ENCODE results near the gene PLCB2.
A peak's percentile ranks its signal among the peaks of the same experiment; 100 is the strongest.

PLCB2 gene, protein sequence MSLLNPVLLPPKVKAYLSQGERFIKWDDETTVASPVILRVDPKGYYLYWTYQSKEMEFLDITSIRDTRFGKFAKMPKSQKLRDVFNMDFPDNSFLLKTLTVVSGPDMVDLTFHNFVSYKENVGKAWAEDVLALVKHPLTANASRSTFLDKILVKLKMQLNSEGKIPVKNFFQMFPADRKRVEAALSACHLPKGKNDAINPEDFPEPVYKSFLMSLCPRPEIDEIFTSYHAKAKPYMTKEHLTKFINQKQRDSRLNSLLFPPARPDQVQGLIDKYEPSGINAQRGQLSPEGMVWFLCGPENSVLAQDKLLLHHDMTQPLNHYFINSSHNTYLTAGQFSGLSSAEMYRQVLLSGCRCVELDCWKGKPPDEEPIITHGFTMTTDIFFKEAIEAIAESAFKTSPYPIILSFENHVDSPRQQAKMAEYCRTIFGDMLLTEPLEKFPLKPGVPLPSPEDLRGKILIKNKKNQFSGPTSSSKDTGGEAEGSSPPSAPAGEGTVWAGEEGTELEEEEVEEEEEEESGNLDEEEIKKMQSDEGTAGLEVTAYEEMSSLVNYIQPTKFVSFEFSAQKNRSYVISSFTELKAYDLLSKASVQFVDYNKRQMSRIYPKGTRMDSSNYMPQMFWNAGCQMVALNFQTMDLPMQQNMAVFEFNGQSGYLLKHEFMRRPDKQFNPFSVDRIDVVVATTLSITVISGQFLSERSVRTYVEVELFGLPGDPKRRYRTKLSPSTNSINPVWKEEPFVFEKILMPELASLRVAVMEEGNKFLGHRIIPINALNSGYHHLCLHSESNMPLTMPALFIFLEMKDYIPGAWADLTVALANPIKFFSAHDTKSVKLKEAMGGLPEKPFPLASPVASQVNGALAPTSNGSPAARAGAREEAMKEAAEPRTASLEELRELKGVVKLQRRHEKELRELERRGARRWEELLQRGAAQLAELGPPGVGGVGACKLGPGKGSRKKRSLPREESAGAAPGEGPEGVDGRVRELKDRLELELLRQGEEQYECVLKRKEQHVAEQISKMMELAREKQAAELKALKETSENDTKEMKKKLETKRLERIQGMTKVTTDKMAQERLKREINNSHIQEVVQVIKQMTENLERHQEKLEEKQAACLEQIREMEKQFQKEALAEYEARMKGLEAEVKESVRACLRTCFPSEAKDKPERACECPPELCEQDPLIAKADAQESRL

DNA sequence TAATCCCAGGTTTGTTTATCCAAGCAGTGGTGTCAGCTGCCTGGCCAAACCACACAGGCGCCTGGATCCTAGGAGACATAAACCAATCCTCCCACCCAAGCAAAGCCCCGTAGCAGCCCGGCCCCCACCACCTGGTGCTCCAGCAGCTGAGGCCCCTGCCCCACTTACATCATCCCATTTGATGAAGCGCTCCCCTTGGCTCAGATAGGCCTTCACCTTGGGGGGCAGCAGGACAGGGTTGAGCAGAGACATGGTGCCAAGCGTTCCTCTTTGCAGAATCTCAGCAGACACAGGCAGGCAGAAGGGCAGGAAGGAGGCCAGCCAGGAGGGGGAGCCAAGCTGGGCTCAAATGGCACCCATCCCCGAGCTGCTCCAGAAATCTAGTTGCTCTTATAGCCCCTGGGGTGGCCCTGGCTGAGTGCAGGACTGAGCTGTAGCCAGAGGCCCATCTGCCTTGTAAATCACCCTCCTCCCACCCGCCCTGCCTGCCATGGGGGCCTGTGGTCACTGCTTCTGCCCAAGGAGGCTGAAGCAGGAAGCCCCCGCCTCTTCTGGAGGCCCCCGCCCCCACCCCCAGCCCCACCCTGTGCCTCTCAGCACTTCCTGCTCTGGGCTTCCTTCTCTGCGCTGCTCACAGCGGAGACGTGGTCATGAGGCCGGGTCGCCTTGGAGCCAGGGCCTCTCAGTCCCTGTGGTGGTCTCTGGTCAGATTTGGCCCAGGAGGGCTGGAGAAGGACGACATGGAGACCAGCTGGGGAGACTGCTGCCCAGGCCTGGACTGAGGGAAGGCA lies at the start of gene PLCB2:
Gene PLCB2, minus strand, starts transcription at position 515 of the 791 bp plus-strand sequence. Its CDS starts 263 bp downstream, at position 252.
- peaks cover 47% of the 10 kb centered on the region for H3K4me1 Mint-ChIP-seq (ENCODE audit: low read depth)
- peak within 1 kb of the TSS; percentile 96 for H3K27ac Mint-ChIP-seq
- H3K4me3 Mint-ChIP-seq = peak within 1 kb of the TSS; percentile 96
- H3K27me3 Mint-ChIP-seq = no peaks in the 10 kb centered on the region
- H3K9me3 Mint-ChIP-seq = no peaks in the 10 kb centered on the region
- H3K36me3 Mint-ChIP-seq (ENCODE audit: low read depth) = peaks cover 39% of the 10 kb centered on the region
- peak; percentile 87 for DNase-seq

DNA sequence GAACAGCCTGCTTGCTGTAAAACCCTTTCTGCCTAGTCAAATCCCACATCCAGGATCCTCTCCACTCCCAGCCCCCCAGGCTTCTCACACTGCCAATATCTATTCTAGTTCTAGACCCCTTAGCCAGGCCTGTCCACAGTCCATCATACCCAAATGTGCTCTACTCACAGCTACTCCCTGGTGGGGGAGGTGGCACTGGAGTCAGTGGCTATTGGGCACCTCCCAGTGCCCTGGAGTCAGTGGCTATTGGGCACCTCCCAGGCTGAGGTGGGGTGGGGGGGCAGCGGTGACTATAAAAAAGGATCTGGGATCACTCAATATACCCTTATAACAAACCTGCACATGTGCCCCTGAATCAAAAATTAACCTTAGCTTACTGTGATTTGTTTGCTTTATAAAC lies 49.5 kb upstream of the PLCB2 start:
- Mint-ChIP-seq H3K9me3 (no peaks in the 10 kb centered on the region), H3K27ac (no peak overlapping the region), H3K4me1 (ENCODE audit: low read depth) (peaks cover 12% of the 10 kb centered on the region), H3K36me3 (ENCODE audit: low read depth) (no peaks in the 10 kb centered on the region), H3K4me3 (peak overlapping the region; percentile 78), H3K27me3 (no peaks in the 10 kb centered on the region)
- no peak for DNase-seq

DNA sequence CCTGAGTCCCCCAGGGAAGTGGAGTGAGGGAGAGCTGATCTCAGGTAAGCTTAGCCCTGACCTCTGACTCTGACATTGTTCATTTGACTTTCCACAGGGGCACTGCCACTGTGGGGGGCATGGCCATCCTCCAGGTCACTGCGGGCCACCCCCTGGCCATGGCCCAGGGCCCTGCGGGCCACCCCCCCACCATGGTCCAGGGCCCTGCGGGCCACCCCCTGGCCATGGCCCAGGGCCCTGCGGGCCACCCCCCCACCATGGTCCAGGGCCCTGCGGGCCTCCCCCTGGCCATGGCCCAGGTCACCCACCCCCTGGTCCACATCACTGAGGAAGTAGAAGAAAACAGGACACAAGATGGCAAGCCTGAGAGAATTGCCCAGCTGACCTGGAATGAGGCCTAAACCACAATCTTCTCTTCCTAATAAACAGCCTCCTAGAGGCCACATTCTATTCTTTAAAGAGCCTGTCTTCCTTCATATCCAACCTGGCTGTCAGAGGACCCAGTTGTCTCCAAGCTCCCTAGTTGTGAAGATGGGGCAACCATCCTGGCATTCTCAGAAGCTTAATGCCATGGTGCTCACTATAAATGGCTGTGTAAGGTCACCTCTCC lies 48.3 kb upstream of the PLCB2 start:
- Mint-ChIP-seq H3K36me3 (ENCODE audit: low read depth) (no peaks in the 10 kb centered on the region), H3K27ac (no peak overlapping the region), H3K27me3 (no peaks in the 10 kb centered on the region), H3K4me3 (no peak overlapping the region), H3K4me1 (ENCODE audit: low read depth) (peaks cover 12% of the 10 kb centered on the region), H3K9me3 (no peaks in the 10 kb centered on the region)
- DNase-seq = no peak

DNA sequence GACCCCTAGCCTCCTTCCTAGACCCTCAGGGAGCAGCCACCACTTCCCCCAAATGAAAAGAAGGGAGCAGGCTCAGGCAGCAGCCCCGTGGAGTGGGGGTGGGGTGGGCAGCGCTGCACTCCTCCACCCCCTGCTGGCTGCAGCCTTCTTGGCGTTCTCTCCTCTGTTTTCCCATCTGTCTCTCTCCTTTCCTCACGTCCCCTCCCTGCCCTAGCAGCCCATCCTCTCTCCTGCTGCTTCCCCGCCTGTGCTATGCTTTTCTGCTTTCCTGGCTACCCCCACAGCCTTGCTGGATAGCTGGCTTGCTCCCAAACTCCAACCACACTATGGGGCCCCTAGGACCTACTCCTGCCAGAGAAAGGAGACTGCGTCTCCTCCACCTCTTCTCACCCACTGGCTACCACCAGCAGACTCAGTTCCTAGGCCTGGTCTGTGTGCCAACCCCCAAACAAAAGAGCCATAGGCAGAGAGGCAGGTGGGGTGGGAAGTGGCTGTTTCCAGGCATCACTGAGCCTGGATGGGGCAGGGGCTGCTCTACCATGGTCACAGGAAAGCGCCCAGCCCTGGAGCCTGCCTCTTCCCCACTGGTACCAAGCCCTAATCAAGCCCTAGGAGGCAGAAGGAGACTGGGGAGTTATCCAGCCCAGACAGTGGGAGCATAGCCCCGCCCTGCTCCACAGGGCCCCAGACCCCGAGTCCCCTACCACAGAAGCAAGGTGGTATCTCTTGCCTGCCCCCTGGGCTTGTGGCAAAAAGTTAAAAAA lies 46.9 kb upstream of the PLCB2 start:
- peaks cover 12% of the 10 kb centered on the region for H3K4me1 Mint-ChIP-seq (ENCODE audit: low read depth)
- H3K27ac Mint-ChIP-seq = no peak overlapping the region
- no peaks in the 10 kb centered on the region for H3K36me3 Mint-ChIP-seq (ENCODE audit: low read depth)
- H3K27me3 Mint-ChIP-seq = no peaks in the 10 kb centered on the region
- DNase-seq = no peak
- H3K4me3 Mint-ChIP-seq = no peak overlapping the region
- H3K9me3 Mint-ChIP-seq = no peaks in the 10 kb centered on the region

DNA sequence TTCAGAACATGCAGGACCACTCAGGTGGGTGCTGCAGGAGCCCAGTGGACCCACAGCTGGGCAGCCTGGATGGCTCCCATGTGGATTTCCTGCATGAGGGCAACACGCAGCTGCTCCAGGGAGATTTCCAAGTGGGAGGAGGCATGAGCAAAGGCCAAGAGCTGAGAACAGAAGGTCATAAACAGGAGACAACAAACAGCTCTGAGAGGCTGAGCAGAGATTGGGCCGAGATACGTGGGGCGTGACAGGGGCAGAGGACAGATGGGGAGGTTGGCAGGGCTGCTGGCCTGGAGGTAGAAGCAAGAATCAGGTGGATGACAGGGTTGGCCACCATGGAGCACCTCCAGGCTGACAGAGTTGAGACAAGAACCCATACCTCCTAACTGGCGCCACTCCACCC lies 46.0 kb upstream of the PLCB2 start:
- Mint-ChIP-seq H3K4me3 (no peak overlapping the region), H3K27ac (no peak overlapping the region), H3K27me3 (no peaks in the 10 kb centered on the region), H3K4me1 (ENCODE audit: low read depth) (peaks cover 7% of the 10 kb centered on the region), H3K9me3 (no peaks in the 10 kb centered on the region), H3K36me3 (ENCODE audit: low read depth) (no peaks in the 10 kb centered on the region)
- DNase-seq = no peak

DNA sequence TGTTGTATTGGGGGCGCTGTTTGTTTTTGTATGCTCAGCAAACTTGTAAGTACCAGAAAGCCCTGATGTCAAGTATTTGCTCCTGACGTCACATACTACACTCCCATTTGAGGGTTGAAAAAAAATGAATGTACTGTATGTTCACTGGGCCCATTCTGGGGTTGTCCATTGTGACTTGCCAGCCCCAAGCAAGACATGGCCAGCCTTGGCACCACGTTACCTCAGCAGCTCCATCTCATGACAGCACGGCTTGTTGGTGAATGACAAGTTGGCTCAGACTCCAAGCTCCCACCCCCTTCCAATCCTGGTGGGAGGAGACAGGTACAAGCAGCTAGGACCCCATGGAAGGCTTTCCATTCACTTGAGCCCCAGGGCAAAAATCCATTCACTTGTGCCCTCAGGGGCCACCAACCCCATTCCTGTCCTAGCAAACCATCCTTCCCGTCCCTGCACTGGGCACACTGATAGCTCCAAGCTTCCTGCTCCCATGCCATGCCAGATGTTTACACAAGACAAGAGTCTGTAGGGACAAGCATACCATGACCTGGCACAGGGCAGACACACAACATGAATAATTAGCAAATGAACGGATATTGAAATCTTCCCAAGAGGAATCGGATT lies 44.7 kb upstream of the PLCB2 start:
- Mint-ChIP-seq H3K36me3 (ENCODE audit: low read depth) (no peaks in the 10 kb centered on the region), H3K9me3 (no peaks in the 10 kb centered on the region), H3K27ac (no peak overlapping the region), H3K27me3 (no peaks in the 10 kb centered on the region), H3K4me1 (ENCODE audit: low read depth) (peaks cover 3% of the 10 kb centered on the region), H3K4me3 (no peak overlapping the region)
- DNase-seq = no peak

DNA sequence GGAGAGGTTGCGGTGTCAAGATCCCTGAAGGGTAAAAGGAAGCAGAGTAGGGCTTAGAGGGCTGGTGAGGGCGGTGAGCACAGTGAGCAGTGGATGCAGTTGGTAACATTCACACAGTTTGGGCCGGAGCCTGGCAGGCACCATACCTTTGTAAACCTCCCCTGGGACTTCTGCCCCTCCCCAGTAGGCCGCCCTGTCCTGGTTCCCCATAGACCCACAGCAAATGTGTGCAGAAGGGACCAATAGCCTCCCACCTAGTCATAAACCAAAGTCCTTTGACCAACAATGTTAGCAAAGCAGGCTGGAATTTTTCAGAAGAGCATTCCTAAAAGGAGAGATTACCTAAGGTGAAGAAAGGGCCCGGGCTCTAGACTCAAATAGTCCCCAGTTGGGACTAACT lies 41.4 kb upstream of the PLCB2 start:
- Mint-ChIP-seq H3K27ac (no peak overlapping the region), H3K36me3 (ENCODE audit: low read depth) (no peaks in the 10 kb centered on the region)
- no peak for DNase-seq

DNA sequence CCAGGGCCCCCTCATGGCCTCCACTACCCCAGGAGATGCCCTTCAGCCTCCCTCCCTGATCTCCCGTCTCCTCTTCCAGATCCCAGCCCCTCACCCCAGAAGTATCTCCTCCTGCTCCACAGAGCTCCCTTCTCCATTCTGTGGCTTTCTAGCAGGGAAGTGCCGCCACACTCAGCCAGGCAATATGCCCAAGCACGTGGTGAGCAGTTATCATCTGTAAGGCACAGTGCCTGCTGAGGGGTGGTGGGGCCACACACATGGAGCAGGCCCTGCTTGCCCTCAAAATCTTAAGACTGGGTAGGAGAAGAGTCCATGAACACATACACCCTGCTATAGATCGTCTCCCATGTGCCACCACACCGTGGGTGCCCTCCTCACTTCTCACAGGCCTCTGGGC lies 40.7 kb upstream of the PLCB2 start:
- Mint-ChIP-seq H3K27ac (no peak overlapping the region), H3K36me3 (ENCODE audit: low read depth) (no peaks in the 10 kb centered on the region), H3K4me3 (no peak overlapping the region), H3K4me1 (ENCODE audit: low read depth) (no peaks in the 10 kb centered on the region), H3K9me3 (no peaks in the 10 kb centered on the region), H3K27me3 (no peaks in the 10 kb centered on the region)
- DNase-seq = no peak

More for the DNA sequence above, 41.4 kb upstream of the PLCB2 start:
- Mint-ChIP-seq H3K9me3 (no peaks in the 10 kb centered on the region), H3K27me3 (no peaks in the 10 kb centered on the region), H3K4me3 (no peak overlapping the region), H3K4me1 (ENCODE audit: low read depth) (no peaks in the 10 kb centered on the region)

DNA sequence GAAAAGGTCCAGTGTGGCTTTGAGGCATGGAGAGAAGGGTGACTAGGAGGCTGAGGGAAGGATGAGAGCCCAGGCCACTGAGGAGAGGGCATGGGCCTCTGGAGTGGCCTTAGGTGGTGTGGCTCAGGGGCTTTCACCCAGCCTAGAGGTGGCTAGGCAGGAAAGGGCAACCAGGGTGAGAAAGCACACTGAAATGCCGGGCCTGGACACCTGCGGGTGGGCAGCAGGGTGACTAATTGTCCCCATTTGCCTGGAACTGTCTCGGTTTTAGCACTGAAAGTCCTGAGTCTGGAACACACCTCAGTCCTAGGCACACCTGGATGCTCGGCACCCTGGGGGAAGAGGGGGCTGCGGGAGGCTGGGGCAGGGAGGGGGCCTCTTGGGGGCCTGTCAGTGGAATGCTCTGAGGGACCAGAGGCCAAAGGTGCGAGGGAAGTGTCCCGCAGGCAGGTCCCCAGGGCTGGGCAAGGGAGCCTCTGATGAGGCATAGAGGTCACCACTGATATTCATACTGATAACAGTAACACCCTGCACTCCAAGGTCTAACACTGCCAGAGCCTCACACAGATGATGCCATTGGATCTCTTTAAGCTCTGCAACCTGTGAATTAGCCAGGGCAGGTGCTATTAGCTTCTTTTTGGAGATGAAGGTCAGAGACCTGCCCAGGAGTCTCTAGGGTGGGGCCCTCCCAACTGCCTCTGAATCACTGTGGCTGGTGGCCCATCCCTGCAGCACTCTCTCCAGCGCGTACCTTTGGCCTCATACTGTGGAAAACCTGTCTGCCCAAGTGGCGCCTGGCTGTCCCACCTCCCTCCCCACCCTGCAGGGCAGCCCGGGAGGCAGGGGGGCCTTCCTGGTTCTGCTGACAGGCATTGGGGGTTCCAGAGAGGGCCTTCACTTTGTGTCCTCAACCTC lies 40.1 kb upstream of the PLCB2 start:
- H3K9me3 Mint-ChIP-seq = no peaks in the 10 kb centered on the region
- no peaks in the 10 kb centered on the region for H3K36me3 Mint-ChIP-seq (ENCODE audit: low read depth)
- no peak overlapping the region for H3K4me3 Mint-ChIP-seq
- no peaks in the 10 kb centered on the region for H3K27me3 Mint-ChIP-seq
- H3K27ac Mint-ChIP-seq = no peak overlapping the region
- no peak for DNase-seq
- no peaks in the 10 kb centered on the region for H3K4me1 Mint-ChIP-seq (ENCODE audit: low read depth)

DNA sequence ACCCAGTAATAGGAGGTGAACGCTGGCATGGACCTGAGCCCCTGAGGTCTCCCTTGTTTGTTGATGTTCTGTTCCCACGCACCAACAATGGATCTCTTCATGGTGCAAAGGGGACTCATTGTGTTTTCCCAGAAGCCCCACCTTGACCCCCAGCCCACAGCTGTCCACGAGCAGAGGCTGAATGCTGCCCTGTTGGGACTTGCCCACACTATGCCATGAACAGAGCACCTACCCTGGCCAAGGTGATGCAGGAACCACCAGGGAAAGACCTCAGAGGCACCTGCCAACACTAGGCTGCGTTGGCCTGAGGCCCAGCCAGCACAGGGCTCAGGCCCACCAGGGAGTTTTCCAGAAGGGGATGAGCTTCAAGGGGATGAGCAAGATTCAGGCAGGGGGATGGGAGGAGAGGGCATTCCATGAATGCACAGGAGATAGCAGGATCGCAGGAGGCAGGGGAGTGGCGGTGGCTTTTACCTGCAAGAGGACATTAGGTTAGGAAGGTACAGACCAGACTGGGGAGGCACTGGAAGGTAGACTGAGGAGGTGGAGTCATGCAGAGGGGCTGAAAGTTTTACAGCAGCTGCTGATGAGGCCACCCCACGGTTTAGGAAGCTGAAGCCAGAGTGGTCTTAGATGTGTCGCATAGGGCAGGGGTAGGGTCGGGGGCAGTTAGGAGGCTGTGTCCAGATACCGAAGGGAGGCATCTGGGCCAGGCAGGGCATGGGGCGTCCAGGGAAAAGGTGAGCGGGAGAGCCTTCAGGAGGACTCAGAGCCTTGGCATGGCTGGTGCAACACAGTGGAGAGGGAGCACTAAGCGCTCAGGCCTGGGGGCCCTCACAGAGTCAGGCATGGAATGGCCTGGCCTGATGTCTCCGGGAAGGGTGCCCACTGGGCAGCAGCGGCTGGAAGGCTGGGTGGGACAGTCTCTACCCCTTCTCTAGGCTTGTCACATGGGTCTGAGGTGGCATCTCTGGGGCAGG lies 39.1 kb upstream of the PLCB2 start:
- H3K36me3 Mint-ChIP-seq (ENCODE audit: low read depth) = no peaks in the 10 kb centered on the region
- H3K27me3 Mint-ChIP-seq = no peaks in the 10 kb centered on the region
- H3K4me3 Mint-ChIP-seq = no peak overlapping the region
- no peaks in the 10 kb centered on the region for H3K9me3 Mint-ChIP-seq
- H3K4me1 Mint-ChIP-seq (ENCODE audit: low read depth) = no peaks in the 10 kb centered on the region
- no peak for DNase-seq
- no peak overlapping the region for H3K27ac Mint-ChIP-seq

DNA sequence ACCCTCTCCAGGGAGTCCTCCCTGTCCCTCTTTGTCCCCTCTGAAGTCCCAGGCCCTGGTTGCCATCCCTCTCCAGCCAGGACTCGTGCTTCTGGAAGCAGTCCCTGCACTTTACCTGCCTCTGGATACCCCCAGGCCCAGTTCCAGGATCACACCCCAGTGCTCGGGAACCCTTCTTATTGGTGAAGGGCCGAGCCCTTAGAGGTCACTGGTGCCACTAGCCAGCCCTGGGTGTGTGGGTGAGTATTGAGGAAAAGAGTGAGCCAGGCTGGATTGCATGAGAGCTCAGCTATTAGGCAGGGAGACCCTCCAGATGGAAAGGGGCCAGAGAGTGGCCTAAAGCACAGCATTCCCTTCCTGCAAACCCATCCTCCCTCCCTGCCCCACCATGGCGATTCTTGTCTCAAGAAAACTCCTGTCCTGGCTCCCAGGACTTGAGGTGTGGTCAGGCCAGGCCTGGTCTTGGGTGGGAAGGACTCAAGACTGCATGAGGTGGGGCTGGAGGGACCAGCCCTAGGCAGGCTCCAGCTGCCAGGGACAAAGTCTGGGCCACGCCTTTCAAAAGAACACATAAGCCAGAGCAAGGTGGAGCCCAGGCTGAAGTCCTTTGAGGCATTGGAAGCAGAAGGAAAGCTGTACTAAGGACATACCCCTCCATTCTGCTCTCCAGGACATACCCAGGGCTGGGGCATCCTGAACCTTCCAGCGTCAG lies 38.3 kb upstream of the PLCB2 start:
- no peaks in the 10 kb centered on the region for H3K4me1 Mint-ChIP-seq (ENCODE audit: low read depth)
- no peak overlapping the region for H3K27ac Mint-ChIP-seq
- no peaks in the 10 kb centered on the region for H3K36me3 Mint-ChIP-seq (ENCODE audit: low read depth)
- DNase-seq = no peak
- no peaks in the 10 kb centered on the region for H3K27me3 Mint-ChIP-seq
- H3K9me3 Mint-ChIP-seq = no peaks in the 10 kb centered on the region
- no peak overlapping the region for H3K4me3 Mint-ChIP-seq
